Eye (tissue), 1 donor: ENCODE data around the gene TNIP1.

Experiments
- DNase-seq: peaks from one replicate; pipeline ENCODE4 v3.0.0-alpha.2; 2015

Gene TNIP1

DNA sequence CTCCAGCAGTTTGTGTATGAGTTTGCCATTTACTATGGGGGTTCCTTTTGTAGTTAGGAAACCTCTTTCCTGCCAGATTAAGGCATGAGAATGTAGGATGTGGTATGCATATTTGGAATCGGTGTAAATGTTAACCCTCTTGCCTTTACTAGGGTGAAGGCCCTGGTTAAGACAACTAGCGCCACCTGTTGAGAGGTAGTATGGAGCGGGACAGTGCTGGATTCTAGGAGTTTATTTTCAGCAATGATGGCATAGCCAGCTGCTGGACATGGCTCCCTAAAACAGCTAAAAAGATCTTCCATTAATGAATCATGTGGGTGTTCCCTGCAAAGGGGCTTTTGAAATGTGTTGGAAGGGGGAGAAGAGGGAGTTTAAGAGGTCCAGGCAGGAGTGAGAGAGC is 91.1 kb downstream of the TNIP1 start:
- no peak for DNase-seq

- no peak for DNase-seq
These were observed 93.1 kb downstream of the TNIP1 start for GRCh38 chr5:150987746-150988145.
